ENCODE results near the gene SUSD3. TPM values are rescaled to one million over a fixed set of nuclear protein-coding genes. Genes with fewer than 3 reads are reported as not detected.
A peak's percentile ranks its signal among the peaks of the same experiment; 100 is the strongest.

Gene SUSD3
- total and polyA plus RNA-seq, 7 experiments from 2014 or later: 62.8 to 315 (median 78.8) TPM

GRCh38 chr9:93096811-93097382 is 38.4 kb downstream of the SUSD3 start:
- Mint-ChIP-seq H3K27me3 (no peaks in the 10 kb centered on the region), H3K36me3 (peaks cover 0 to 18% (median 4%) of the 10 kb centered on the region in 5 donors), H3K27ac (peak overlapping the region; percentile 82 to 96 (median 90)), H3K9me3 (peaks cover 0 to 5% (median 0%) of the 10 kb centered on the region in 11 donors), H3K4me3 (peak overlapping the region; percentile 83 to 95 (median 90)), H3K4me1 (peaks cover 47 to 75% (median 64%) of the 10 kb centered on the region in 7 donors)
- H3K9me3 ChIP-seq (ENCODE audit: control insufficient read depth in 2 of 3, low read length in 3 of 3): no peaks in the 10 kb centered on the region
- ChIA-PET POLR2A (interaction anchor here (0.5 to 6.4 kb wide), 14 partner anchors 10 to 133 kb away, joined by 3 to 60 read pairs (median 5); no protein-coding TSS in a partner anchor), CTCF (interaction anchor here (1.0 to 1.5 kb wide), 3 partner anchors 12 to 69 kb away, joined by 3 to 4 read pairs (median 4); no protein-coding TSS in a partner anchor)
- peak overlapping the region; percentile 71 for H3K4me3 ChIP-seq (ENCODE audit: low read length)
- DNase-seq (no peak), ATAC-seq (no peak)
- H3K27ac ChIP-seq (ENCODE audit: low read depth, low read length): peak overlapping the region; percentile 93
- H3K36me3 ChIP-seq (ENCODE audit: control insufficient read depth in 2 of 3, insufficient read depth in 3 of 3, low read length in 3 of 3): no peaks in the 10 kb centered on the region
- no peaks in the 10 kb centered on the region for H3K27me3 ChIP-seq (ENCODE audit: control insufficient read depth in 2 of 2, insufficient read depth in 2 of 2, low read length in 2 of 2)
- intact Hi-C loops (cut with micrococcal nuclease): loop anchor here (1.0 to 10.0 kb wide), 18 partner anchors 8 to 980 kb away; partner anchors contain the start of genes ZNF484 (in 2 of the 2), CENPP (in 1 of the 2), FAM120A (in 1 of the 2) and FAM120AOS (in 1 of the 2)
- peaks cover 41 to 58% of the 10 kb centered on the region in 2 donors for H3K4me1 ChIP-seq (ENCODE audit: control insufficient read depth in 2 of 2, insufficient read depth in 2 of 2, low read length in 2 of 2)

- Histone ChIP-seq H3K27me3 (ENCODE audit: control insufficient read depth in 2 of 2, insufficient read depth in 2 of 2, low read length in 2 of 2) (no peaks in the 10 kb centered on the region), H3K4me3 (ENCODE audit: low read length) (peak overlapping the region; percentile 71), H3K9me3 (ENCODE audit: control insufficient read depth in 2 of 3, low read length in 3 of 3) (no peaks in the 10 kb centered on the region), H3K27ac (ENCODE audit: low read depth, low read length) (peak overlapping the region; percentile 93), H3K4me1 (ENCODE audit: control insufficient read depth in 2 of 2, insufficient read depth in 2 of 2, low read length in 2 of 2) (peaks cover 46 to 58% of the 10 kb centered on the region in 2 donors), H3K36me3 (ENCODE audit: control insufficient read depth in 2 of 3, insufficient read depth in 3 of 3, low read length in 3 of 3) (no peaks in the 10 kb centered on the region)
- ATAC-seq: no peak
- POLR2A ChIA-PET: interaction anchor here (0.5 to 6.4 kb wide), 14 partner anchors 9 to 134 kb away, joined by 3 to 60 read pairs (median 4); no protein-coding TSS in a partner anchor
- Mint-ChIP-seq H3K36me3 (peaks cover 0 to 18% (median 4%) of the 10 kb centered on the region in 5 donors), H3K27me3 (no peaks in the 10 kb centered on the region), H3K4me3 (peak overlapping the region; percentile 83 to 95 (median 90)), H3K27ac (peak overlapping the region; percentile 82 to 96 (median 90)), H3K4me1 (peaks cover 46 to 75% (median 63%) of the 10 kb centered on the region in 7 donors), H3K9me3 (peaks cover 0 to 2% (median 0%) of the 10 kb centered on the region in 11 donors)
- DNase-seq: no peak
- intact Hi-C loops (cut with micrococcal nuclease): loop anchor here (2.0 to 10.0 kb wide), 6 partner anchors 141 to 980 kb away; partner anchors contain the start of genes CENPP (in 1 of the 2), NOL8 (in 1 of the 2), SPTLC1 (in 1 of the 2) and ZNF484 (in 1 of the 2)
- CTCF ChIA-PET: interaction anchor here (0.7 to 1.5 kb wide), 5 partner anchors 10 to 113 kb away, joined by 3 to 4 read pairs (median 3); no protein-coding TSS in a partner anchor
Measured at GRCh38 chr9:93097511-93098201, 39.2 kb downstream of the SUSD3 start.

GRCh38 chr9:93098236-93098946 is 39.9 kb downstream of the SUSD3 start:
- CTCF ChIA-PET: interaction anchor here (0.7 to 1.3 kb wide), 6 partner anchors 9 to 468 kb away, joined by 3 read pairs; partner anchors contain the start of gene WNK2
- Histone ChIP-seq H3K4me3 (ENCODE audit: low read length) (peak overlapping the region; percentile 71), H3K27me3 (ENCODE audit: control insufficient read depth in 2 of 2, insufficient read depth in 2 of 2, low read length in 2 of 2) (no peaks in the 10 kb centered on the region), H3K36me3 (ENCODE audit: control insufficient read depth in 2 of 3, insufficient read depth in 3 of 3, low read length in 3 of 3) (no peaks in the 10 kb centered on the region), H3K4me1 (ENCODE audit: control insufficient read depth in 2 of 2, insufficient read depth in 2 of 2, low read length in 2 of 2) (peaks cover 46 to 55% of the 10 kb centered on the region in 2 donors), H3K9me3 (ENCODE audit: control insufficient read depth in 2 of 3, low read length in 3 of 3) (no peaks in the 10 kb centered on the region), H3K27ac (ENCODE audit: low read depth, low read length) (peak overlapping the region; percentile 93)
- POLR2A ChIA-PET: interaction anchor here (0.8 to 6.4 kb wide), 14 partner anchors 9 to 134 kb away, joined by 3 to 60 read pairs (median 6); no protein-coding TSS in a partner anchor
- H3K4me3 Mint-ChIP-seq: peak overlapping the region; percentile 83 to 95 (median 90)
- peak in 1 of 9 donors; percentile 66 for DNase-seq
- no peaks in the 10 kb centered on the region for H3K27me3 Mint-ChIP-seq
- peaks cover 45 to 75% (median 63%) of the 10 kb centered on the region in 7 donors for H3K4me1 Mint-ChIP-seq
- intact Hi-C loops (cut with micrococcal nuclease): loop anchor here (5.0 to 10.0 kb wide), 5 partner anchors 221 to 981 kb away; partner anchors contain the start of genes CENPP (in 1 of the 2), NOL8 (in 1 of the 2), SPTLC1 (in 1 of the 2) and ZNF484 (in 1 of the 2)
- H3K27ac Mint-ChIP-seq: peak overlapping the region; percentile 82 to 96 (median 90)
- no peak for ATAC-seq
- peaks cover 0 to 20% (median 5%) of the 10 kb centered on the region in 5 donors for H3K36me3 Mint-ChIP-seq
- peaks cover 0 to 5% (median 1%) of the 10 kb centered on the region in 11 donors for H3K9me3 Mint-ChIP-seq

- Histone ChIP-seq H3K36me3 (ENCODE audit: control insufficient read depth in 2 of 3, insufficient read depth in 3 of 3, low read length in 3 of 3) (no peaks in the 10 kb centered on the region), H3K4me1 (ENCODE audit: control insufficient read depth in 2 of 2, insufficient read depth in 2 of 2, low read length in 2 of 2) (peaks cover 37 to 44% of the 10 kb centered on the region in 2 donors), H3K4me3 (ENCODE audit: low read length) (no peak overlapping the region), H3K9me3 (ENCODE audit: control insufficient read depth in 2 of 3, low read length in 3 of 3) (peaks cover 0 to 8% (median 0%) of the 10 kb centered on the region in 3 experiments), H3K27me3 (ENCODE audit: control insufficient read depth in 2 of 2, insufficient read depth in 2 of 2, low read length in 2 of 2) (no peaks in the 10 kb centered on the region), H3K27ac (ENCODE audit: low read depth, low read length) (no peak overlapping the region)
- no peak for ATAC-seq
- CTCF ChIA-PET: interaction anchor here (0.9 kb wide), 1 partner anchor 9 kb away, joined by 5 read pairs; no protein-coding TSS in a partner anchor
- peaks cover 2 to 31% (median 16%) of the 10 kb centered on the region in 5 donors for H3K36me3 Mint-ChIP-seq
- POLR2A ChIA-PET: interaction anchor here (1.2 to 6.4 kb wide), 4 partner anchors 7 to 136 kb away, joined by 3 to 60 read pairs (median 28); no protein-coding TSS in a partner anchor
- peaks cover 0 to 14% (median 9%) of the 10 kb centered on the region in 11 donors for H3K9me3 Mint-ChIP-seq
- intact Hi-C loops (cut with micrococcal nuclease): loop anchor here (5.0 to 10.0 kb wide), 5 partner anchors 222 to 982 kb away; partner anchors contain the start of genes CENPP (in 1 of the 2), NOL8 (in 1 of the 2), SPTLC1 (in 1 of the 2) and ZNF484 (in 1 of the 2)
- no peak for DNase-seq
- H3K27me3 Mint-ChIP-seq: no peaks in the 10 kb centered on the region
- H3K27ac Mint-ChIP-seq: peak overlapping the region in 7 of 9 donors; percentile 59 to 93 (median 79)
- peak overlapping the region; percentile 57 to 95 (median 86) for H3K4me3 Mint-ChIP-seq
- H3K4me1 Mint-ChIP-seq: peaks cover 33 to 72% (median 60%) of the 10 kb centered on the region in 7 donors
Measured at GRCh38 chr9:93099551-93100275, 41.2 kb downstream of the SUSD3 start.

- DNase-seq (no peak), ATAC-seq (no peak)
- no peaks in the 10 kb centered on the region for H3K36me3 ChIP-seq (ENCODE audit: control insufficient read depth in 2 of 3, insufficient read depth in 3 of 3, low read length in 3 of 3)
- no peak overlapping the region for H3K4me3 ChIP-seq (ENCODE audit: low read length)
- Mint-ChIP-seq H3K4me1 (peaks cover 37 to 72% (median 60%) of the 10 kb centered on the region in 7 donors), H3K36me3 (peaks cover 6 to 36% (median 20%) of the 10 kb centered on the region in 5 donors), H3K9me3 (peaks cover 0 to 19% (median 12%) of the 10 kb centered on the region in 11 donors), H3K4me3 (peak overlapping the region in 6 of 10 donors; percentile 28 to 95 (median 56)), H3K27me3 (no peaks in the 10 kb centered on the region), H3K27ac (peak overlapping the region in 7 of 9 donors; percentile 14 to 86 (median 62))
- H3K27ac ChIP-seq (ENCODE audit: low read depth, low read length): no peak overlapping the region
- peaks cover 36 to 44% of the 10 kb centered on the region in 2 donors for H3K4me1 ChIP-seq (ENCODE audit: control insufficient read depth in 2 of 2, insufficient read depth in 2 of 2, low read length in 2 of 2)
- H3K9me3 ChIP-seq (ENCODE audit: control insufficient read depth in 2 of 3, low read length in 3 of 3): peaks cover 0 to 8% (median 0%) of the 10 kb centered on the region in 3 experiments
- CTCF ChIA-PET: no interaction called here
- POLR2A ChIA-PET: no interaction called here
- H3K27me3 ChIP-seq (ENCODE audit: control insufficient read depth in 2 of 2, insufficient read depth in 2 of 2, low read length in 2 of 2): no peaks in the 10 kb centered on the region
- intact Hi-C loops (cut with micrococcal nuclease): no loop called here
Measured at GRCh38 chr9:93100276-93100636, 41.8 kb downstream of the SUSD3 start.

All from naive thymus-derived CD4-positive, alpha-beta T cell (primary cell).